Trophoblast cell (in vitro differentiated cells and primary cell): ENCODE measurements around the gene EIF2S1.

ENCODE experiments used
- DNase-seq, 2 donors: peaks; one replicate each; pipeline ENCODE4 v3.0.0-alpha.2; 2016
- H2AFZ ChIP-seq: 2 replicates; pipeline ENCODE4 v1.6.1; 2013; ENCODE audit warnings: low read length, moderate library complexity, mild to moderate bottlenecking; ENCODE audit not compliant: insufficient read depth, poor library complexity
- H2AK5ac ChIP-seq: 2 replicates; pipeline ENCODE4 v1.6.1; 2013; ENCODE audit warnings: mild to moderate bottlenecking, low read length
- H2BK120ac ChIP-seq: 2 replicates; pipeline ENCODE4 v1.6.1; 2013; ENCODE audit warnings: low read length, mild to moderate bottlenecking, moderate library complexity; ENCODE audit not compliant: insufficient read depth, poor library complexity
- H2BK12ac ChIP-seq: 2 replicates; pipeline ENCODE4 v1.6.1; 2013; ENCODE audit warnings: mild to moderate bottlenecking, low read length, moderate library complexity
- H2BK5ac ChIP-seq: 2 replicates; pipeline ENCODE4 v1.6.1; 2013; ENCODE audit warnings: low read length, low read depth, moderate library complexity, mild to moderate bottlenecking; ENCODE audit not compliant: poor library complexity
- H3K14ac ChIP-seq: 2 replicates; pipeline ENCODE4 v1.6.1; 2013; ENCODE audit warnings: mild to moderate bottlenecking, low read length
- H3K18ac ChIP-seq: 2 replicates; pipeline ENCODE4 v1.6.1; 2013; ENCODE audit warnings: mild to moderate bottlenecking, low read length
- H3K23ac ChIP-seq: 2 replicates; pipeline ENCODE4 v1.6.1; 2013; ENCODE audit warnings: low read length
- H3K27ac ChIP-seq: 2 replicates; pipeline ENCODE4 v1.5.1; 2013; ENCODE audit warnings: low read depth, mild to moderate bottlenecking, inconsistent platforms, low read length, moderate library complexity
- H3K27me3 ChIP-seq: 2 replicates; pipeline ENCODE4 v1.6.1; 2013; ENCODE audit warnings: inconsistent platforms, mild to moderate bottlenecking, low read length, moderate library complexity; ENCODE audit not compliant: insufficient read depth
- H3K36me3 ChIP-seq, 2 experiments: 1 replicate in 1 of 2; 2 replicates in 1 of 2; pipeline ENCODE4 v1.6.1; 2013; ENCODE audit warnings: low read length in 2 of 2, mild to moderate bottlenecking in 2 of 2, moderate library complexity in 1 of 2; ENCODE audit not compliant: insufficient read depth in 2 of 2, control insufficient read depth in 1 of 2
- H3K4ac ChIP-seq: 2 replicates; pipeline ENCODE4 v1.6.1; 2013; ENCODE audit warnings: low read depth, mild to moderate bottlenecking, low read length, moderate library complexity
- H3K4me1 ChIP-seq, 2 experiments: 1 replicate in 1 of 2; 2 replicates in 1 of 2; pipeline ENCODE4 v1.6.1; 2013; ENCODE audit warnings: low read length in 2 of 2, mild to moderate bottlenecking in 2 of 2, moderate library complexity in 1 of 2; ENCODE audit not compliant: insufficient read depth in 2 of 2, control insufficient read depth in 1 of 2
- H3K4me2 ChIP-seq: 2 replicates; pipeline ENCODE4 v1.6.1; 2013; ENCODE audit warnings: inconsistent platforms, mild to moderate bottlenecking, low read length, moderate library complexity
- H3K4me3 ChIP-seq: 2 replicates; pipeline ENCODE4 v1.5.1; 2013; ENCODE audit warnings: mild to moderate bottlenecking, low read depth, low read length, inconsistent platforms
- H3K79me1 ChIP-seq: one replicate; pipeline ENCODE4 v1.6.1; 2013; ENCODE audit warnings: low read length
- H3K79me2 ChIP-seq: 2 replicates; pipeline ENCODE4 v1.6.1; 2013; ENCODE audit warnings: low read length, mild to moderate bottlenecking; ENCODE audit not compliant: control insufficient read depth, insufficient read depth, poor library complexity
- H3K9ac ChIP-seq: 2 replicates; pipeline ENCODE4 v1.6.1; 2013; ENCODE audit warnings: mild to moderate bottlenecking, low read length
- H3K9me3 ChIP-seq: 2 replicates; pipeline ENCODE4 v1.6.1; 2013; ENCODE audit warnings: low read depth, mild to moderate bottlenecking, control low read depth, inconsistent platforms, low read length; ENCODE audit not compliant: insufficient read depth
- H4K12ac ChIP-seq: 2 replicates; pipeline ENCODE4 v1.6.1; 2013; ENCODE audit warnings: low read depth, mild to moderate bottlenecking, low read length, moderate library complexity
- H4K8ac ChIP-seq: 2 replicates; pipeline ENCODE4 v1.6.1; 2013; ENCODE audit warnings: low read depth, mild to moderate bottlenecking, low read length, moderate library complexity
- H4K91ac ChIP-seq: one replicate; pipeline ENCODE4 v1.6.1; 2013; ENCODE audit warnings: low read depth, mild to moderate bottlenecking, low read length, moderate library complexity
- WGBS: extraction: QIAGEN DNeasy Blood & Tissue Kit; methylation state at CpG from one replicate; pipeline ENCODE4 v1.1.7; 2013; ENCODE audit warnings: missing lambda C conversion rate; ENCODE audit not compliant: insufficient read length, insufficient coverage; ENCODE audit errors: extremely low coverage; 5-methylcytosine and 5-hydroxymethylcytosine counted together

Gene EIF2S1

GRCh38 chr14:67391268-67391667, 31.1 kb downstream of the EIF2S1 start:
- Histone ChIP-seq H3K4ac (no peak overlapping the region), H3K18ac (no peak overlapping the region), H3K4me2 (no peak overlapping the region), H2BK120ac (no peak overlapping the region), H4K8ac (no peak overlapping the region), H3K9me3 (no peaks in the 10 kb centered on the region), H3K36me3 (peaks cover 0 to 5% of the 10 kb centered on the region in 2 experiments), H3K79me1 (no peaks in the 10 kb centered on the region), H3K14ac (no peak overlapping the region), H3K27ac (no peak overlapping the region), H2BK5ac (no peak overlapping the region), H3K23ac (no peak overlapping the region), H2AFZ (no peak overlapping the region), H3K4me1 (peaks cover 17 to 24% of the 10 kb centered on the region in 2 experiments), H4K12ac (no peak overlapping the region), H4K91ac (no peak overlapping the region), H3K27me3 (no peaks in the 10 kb centered on the region), H3K79me2 (no peaks in the 10 kb centered on the region), H3K4me3 (no peak overlapping the region), H2BK12ac (no peak overlapping the region), H3K9ac (no peak overlapping the region), H2AK5ac (no peak overlapping the region)
- WGBS, result no CpG with 5 or more reads among the region's 6 CpGs
- peak; percentile 48 to 62 for DNase-seq

- H3K18ac ChIP-seq, result no peak overlapping the region
- no peak overlapping the region for H3K23ac ChIP-seq
- no peak overlapping the region for H2BK120ac ChIP-seq
- peak; percentile 25 to 50 for DNase-seq
- no peaks in the 10 kb centered on the region for H3K9me3 ChIP-seq
- H3K79me1 ChIP-seq, result no peaks in the 10 kb centered on the region
- H3K4me2 ChIP-seq, result no peak overlapping the region
- H3K14ac ChIP-seq, result no peak overlapping the region
- H3K79me2 ChIP-seq, result no peaks in the 10 kb centered on the region
- no peak overlapping the region for H2BK12ac ChIP-seq
- H2AK5ac ChIP-seq, result no peak overlapping the region
- H3K36me3 ChIP-seq, result peaks cover 0 to 2% of the 10 kb centered on the region in 2 experiments
- no peak overlapping the region for H3K27ac ChIP-seq
- no peak overlapping the region for H2BK5ac ChIP-seq
- no peak overlapping the region for H4K91ac ChIP-seq
- no peak overlapping the region for H3K4ac ChIP-seq
- H3K9ac ChIP-seq, result no peak overlapping the region
- H3K27me3 ChIP-seq, result no peaks in the 10 kb centered on the region
- H3K4me3 ChIP-seq, result no peak overlapping the region
- no CpG with 5 or more reads among the region's 3 CpGs for WGBS
- no peak overlapping the region for H4K12ac ChIP-seq
- no peak overlapping the region for H2AFZ ChIP-seq
- peaks cover 19 to 26% of the 10 kb centered on the region in 2 experiments for H3K4me1 ChIP-seq
- no peak overlapping the region for H4K8ac ChIP-seq
Measured at GRCh38 chr14:67392123-67392522, 32.0 kb downstream of the EIF2S1 start.

GRCh38 chr14:67392800-67393199, 32.7 kb downstream of the EIF2S1 start:
- Histone ChIP-seq H3K9ac (no peak overlapping the region), H3K14ac (no peak overlapping the region), H3K27ac (no peak overlapping the region), H2AK5ac (no peak overlapping the region), H4K8ac (no peak overlapping the region), H3K4me1 (peaks cover 19 to 29% of the 10 kb centered on the region in 2 experiments), H3K79me2 (no peaks in the 10 kb centered on the region), H3K4ac (no peak overlapping the region), H3K4me2 (no peak overlapping the region), H3K9me3 (peaks cover 3% of the 10 kb centered on the region), H3K27me3 (no peaks in the 10 kb centered on the region), H3K79me1 (no peaks in the 10 kb centered on the region), H2BK12ac (no peak overlapping the region), H3K36me3 (no peaks in the 10 kb centered on the region), H2BK120ac (no peak overlapping the region), H2AFZ (no peak overlapping the region), H3K4me3 (no peak overlapping the region), H3K23ac (no peak overlapping the region), H2BK5ac (no peak overlapping the region), H4K12ac (no peak overlapping the region), H3K18ac (no peak overlapping the region), H4K91ac (no peak overlapping the region)
- WGBS, result no CpG with 5 or more reads among the region's 9 CpGs
- DNase-seq, result no peak

GRCh38 chr14:67393689-67394088, 33.6 kb downstream of the EIF2S1 start:
- H3K18ac ChIP-seq, result no peak overlapping the region
- no peak overlapping the region for H3K9ac ChIP-seq
- no peaks in the 10 kb centered on the region for H3K79me1 ChIP-seq
- no peak overlapping the region for H3K4me2 ChIP-seq
- H4K12ac ChIP-seq, result no peak overlapping the region
- no peaks in the 10 kb centered on the region for H3K27me3 ChIP-seq
- no peak overlapping the region for H2AK5ac ChIP-seq
- no peak overlapping the region for H2AFZ ChIP-seq
- no peak overlapping the region for H2BK120ac ChIP-seq
- no peak overlapping the region for H2BK12ac ChIP-seq
- H4K8ac ChIP-seq, result no peak overlapping the region
- H3K23ac ChIP-seq, result no peak overlapping the region
- DNase-seq, result no peak
- no peak overlapping the region for H4K91ac ChIP-seq
- WGBS, result no CpG with 5 or more reads among the region's 6 CpGs
- H3K4ac ChIP-seq, result no peak overlapping the region
- peaks cover 19 to 29% of the 10 kb centered on the region in 2 experiments for H3K4me1 ChIP-seq
- no peak overlapping the region for H3K14ac ChIP-seq
- no peak overlapping the region for H2BK5ac ChIP-seq
- no peaks in the 10 kb centered on the region for H3K79me2 ChIP-seq
- peaks cover 3% of the 10 kb centered on the region for H3K9me3 ChIP-seq
- H3K27ac ChIP-seq, result no peak overlapping the region
- no peak overlapping the region for H3K4me3 ChIP-seq
- no peaks in the 10 kb centered on the region for H3K36me3 ChIP-seq
